ENCODE measurements around the gene NR0B1.

The NR0B1 gene

GRCh38 chrX:30270639-30271038 lies 38.6 kb downstream of the NR0B1 start:
- DNase-seq (ENCODE audit: low spot score): no peak

- no peak for DNase-seq (ENCODE audit: low spot score)
Measured at GRCh38 chrX:30262763-30263162, 46.4 kb downstream of the NR0B1 start.

GRCh38 chrX:30261012-30261411 lies 48.2 kb downstream of the NR0B1 start:
- no peak for DNase-seq (ENCODE audit: low spot score)

GRCh38 chrX:30259927-30260326 lies 49.3 kb downstream of the NR0B1 start:
- no peak for DNase-seq (ENCODE audit: low spot score)

Measured in AG20443 (cell line).